Brain microvascular endothelial cell (primary cell): ENCODE results near the gene AUTS2.
"Not testable (repeated sequence)": the region's sequence is repeated elsewhere in the genome, so short reads cannot be mapped to it uniquely, and the experiment has no call there.

Experiments
- DNase-seq: peaks from one replicate; pipeline ENCODE4 v3.0.0-alpha.2; 2020
- H3K27ac ChIP-seq: fragments of 250-450 bp; sonication (Bioruptor Pico); 2 replicates; pipeline ENCODE4 v1.5.1; 2020; ENCODE audit warnings: mild to moderate bottlenecking, moderate library complexity
- H3K27me3 ChIP-seq: fragments of 250-450 bp; sonication (Bioruptor Pico); replicated peaks from 2 replicates; pipeline ENCODE4 v1.5.1; 2020; ENCODE audit warnings: mild to moderate bottlenecking
- H3K36me3 ChIP-seq: fragments of 250-450 bp; sonication (Bioruptor Pico); replicated peaks from 2 replicates; pipeline ENCODE4 v1.5.1; 2020; ENCODE audit warnings: mild to moderate bottlenecking
- H3K4me3 ChIP-seq: 2 replicates; pipeline ENCODE4 v1.5.1; 2011; ENCODE audit warnings: low read depth, mild to moderate bottlenecking, control low read depth, low read length, moderate library complexity
- in situ Hi-C: cut with HindIII; loops from 2 replicates; pipeline ENCODE4 v1.10.0; 2017; ENCODE audit warnings: low sequenced_read_pairs, low pct_ligation_motif_present
- TF ChIP-seq, protein P1 (sequence below): IDR thresholded peaks from 2 replicates; pipeline ENCODE4 v1.5.1; 2011; ENCODE audit warnings: low read depth, mild to moderate bottlenecking, moderate library complexity, low read length, control low read depth, inconsistent platforms; ENCODE audit errors: missing control alignments

AUTS2 gene

DNA sequence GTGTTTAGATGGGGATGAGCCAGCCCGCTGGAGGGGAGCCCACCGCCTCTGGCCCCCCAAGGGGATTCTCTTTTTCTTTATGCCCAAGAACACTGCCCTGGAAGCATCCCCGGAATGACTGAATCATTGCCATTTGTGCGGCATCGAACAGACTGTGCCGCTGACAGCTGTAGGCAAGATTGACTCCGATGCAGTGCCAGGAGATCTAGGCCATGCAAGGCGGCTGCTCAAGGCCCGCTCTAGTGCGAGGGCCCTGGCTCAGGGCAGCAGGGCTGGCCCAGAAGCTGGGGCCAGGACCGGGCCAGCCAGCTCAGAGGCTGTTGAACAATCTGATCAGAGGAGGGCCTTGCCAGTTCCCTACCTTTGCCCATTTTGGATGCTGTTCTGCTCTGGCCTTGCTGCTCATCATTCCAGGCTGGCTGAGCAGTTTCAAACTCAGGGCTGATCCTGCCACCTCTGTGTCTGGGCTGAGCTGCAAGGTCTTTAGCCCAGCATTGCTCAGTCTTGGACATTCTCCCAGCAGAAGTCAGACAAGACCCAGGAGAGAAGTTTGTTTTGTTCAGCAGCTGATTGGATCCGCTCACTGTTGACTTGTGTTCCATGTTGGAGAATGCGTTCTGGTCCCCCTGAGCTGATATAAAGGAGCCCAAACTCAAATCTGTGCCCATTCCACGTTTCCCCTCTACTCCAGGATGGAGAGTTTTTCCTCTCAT lies 1048.4 kb downstream of the AUTS2 start:
- Histone ChIP-seq H3K27ac (no peak overlapping the region), H3K27me3 (no peaks in the 10 kb centered on the region), H3K4me3 (no peak overlapping the region), H3K36me3 (no peaks in the 10 kb centered on the region)
- DNase-seq: no peak
- in situ Hi-C loops: no loop called here
- TF ChIP-seq, protein P1, sequence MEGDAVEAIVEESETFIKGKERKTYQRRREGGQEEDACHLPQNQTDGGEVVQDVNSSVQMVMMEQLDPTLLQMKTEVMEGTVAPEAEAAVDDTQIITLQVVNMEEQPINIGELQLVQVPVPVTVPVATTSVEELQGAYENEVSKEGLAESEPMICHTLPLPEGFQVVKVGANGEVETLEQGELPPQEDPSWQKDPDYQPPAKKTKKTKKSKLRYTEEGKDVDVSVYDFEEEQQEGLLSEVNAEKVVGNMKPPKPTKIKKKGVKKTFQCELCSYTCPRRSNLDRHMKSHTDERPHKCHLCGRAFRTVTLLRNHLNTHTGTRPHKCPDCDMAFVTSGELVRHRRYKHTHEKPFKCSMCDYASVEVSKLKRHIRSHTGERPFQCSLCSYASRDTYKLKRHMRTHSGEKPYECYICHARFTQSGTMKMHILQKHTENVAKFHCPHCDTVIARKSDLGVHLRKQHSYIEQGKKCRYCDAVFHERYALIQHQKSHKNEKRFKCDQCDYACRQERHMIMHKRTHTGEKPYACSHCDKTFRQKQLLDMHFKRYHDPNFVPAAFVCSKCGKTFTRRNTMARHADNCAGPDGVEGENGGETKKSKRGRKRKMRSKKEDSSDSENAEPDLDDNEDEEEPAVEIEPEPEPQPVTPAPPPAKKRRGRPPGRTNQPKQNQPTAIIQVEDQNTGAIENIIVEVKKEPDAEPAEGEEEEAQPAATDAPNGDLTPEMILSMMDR: no peak

DNA sequence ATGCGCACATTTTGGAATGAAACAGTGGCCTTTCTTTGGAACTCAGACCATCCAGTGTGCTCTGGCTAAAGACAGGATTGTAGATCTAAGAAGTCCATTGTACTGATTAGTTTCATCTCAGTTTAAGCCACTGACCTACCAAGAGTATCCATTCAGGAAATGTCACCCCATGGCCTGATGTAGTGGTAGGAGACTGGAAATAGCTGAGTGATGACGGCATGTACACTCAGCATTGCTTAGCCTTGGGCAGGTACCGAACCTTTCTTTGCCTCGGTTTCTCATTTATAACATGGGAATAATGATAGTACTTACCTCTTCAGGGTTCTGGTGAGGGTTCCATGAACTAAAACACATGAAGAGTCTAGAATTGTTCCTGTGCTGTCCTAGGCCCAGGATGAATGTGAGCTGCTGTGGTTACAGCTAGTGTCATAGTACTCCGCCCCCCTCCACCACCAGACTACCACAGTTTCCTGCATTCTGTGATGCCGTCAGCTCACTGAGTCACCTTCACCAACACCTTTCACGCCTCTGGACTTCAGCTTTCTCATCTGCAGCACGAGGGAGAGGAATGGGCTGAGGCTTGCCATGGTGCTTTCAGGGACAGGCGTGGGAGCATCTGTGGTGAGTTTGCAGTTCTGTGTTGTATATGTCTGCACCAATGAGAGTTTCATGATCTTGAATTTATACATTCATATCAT lies 1049.7 kb downstream of the AUTS2 start:
- H3K27me3 ChIP-seq: no peaks in the 10 kb centered on the region
- no peak overlapping the region for H3K4me3 ChIP-seq
- TF ChIP-seq, protein P1: no peak
- in situ Hi-C loops: no loop called here
- peak; percentile 57 for DNase-seq
- H3K36me3 ChIP-seq: no peaks in the 10 kb centered on the region
- H3K27ac ChIP-seq: no peak overlapping the region

DNA sequence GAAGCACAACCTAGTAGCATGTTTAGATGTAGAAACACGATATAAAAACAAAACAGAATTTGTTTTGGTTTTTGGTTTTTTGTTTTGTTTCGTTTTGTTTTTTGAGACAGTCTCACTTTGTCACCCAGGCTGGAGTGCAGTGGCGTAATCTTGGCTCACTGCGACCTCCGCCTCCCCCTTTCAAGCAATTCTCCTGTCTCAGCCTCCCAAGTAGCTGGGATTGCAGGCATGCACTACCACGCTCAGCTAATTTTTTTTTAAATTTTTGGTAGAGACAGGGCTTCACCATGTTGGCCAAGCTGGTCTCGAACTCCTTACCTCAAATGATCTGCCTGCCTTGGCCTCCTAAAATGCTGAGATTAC lies 1050.2 kb downstream of the AUTS2 start:
- in situ Hi-C loops, H3K27ac ChIP-seq, H3K27me3 ChIP-seq, H3K36me3 ChIP-seq, DNase-seq, H3K4me3 ChIP-seq: not testable (repeated sequence)

DNA sequence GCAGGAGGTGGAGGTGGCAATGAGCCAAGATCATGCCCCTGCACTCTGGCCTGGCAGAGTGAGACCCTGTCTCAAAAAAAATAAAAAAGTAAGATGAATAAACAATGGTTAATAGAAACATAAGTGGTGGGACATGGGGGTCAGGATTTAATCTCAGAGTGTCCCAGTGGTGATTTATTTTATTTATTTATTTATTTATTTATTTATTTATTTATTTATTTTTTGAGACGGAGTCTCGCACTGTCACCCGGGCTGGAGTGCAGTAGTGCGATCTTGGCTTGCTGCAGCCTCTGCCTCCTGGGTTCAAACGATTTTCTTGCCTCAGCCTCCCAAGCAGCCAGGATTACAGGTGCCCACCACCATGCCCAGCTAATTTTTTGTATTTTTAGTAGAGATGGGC lies 1051.0 kb downstream of the AUTS2 start:
- Histone ChIP-seq H3K4me3 (no peak overlapping the region), H3K36me3 (no peaks in the 10 kb centered on the region), H3K27ac (no peak overlapping the region), H3K27me3 (no peaks in the 10 kb centered on the region)
- DNase-seq: no peak
- in situ Hi-C loops: no loop called here
- TF ChIP-seq, protein P1: no peak

DNA sequence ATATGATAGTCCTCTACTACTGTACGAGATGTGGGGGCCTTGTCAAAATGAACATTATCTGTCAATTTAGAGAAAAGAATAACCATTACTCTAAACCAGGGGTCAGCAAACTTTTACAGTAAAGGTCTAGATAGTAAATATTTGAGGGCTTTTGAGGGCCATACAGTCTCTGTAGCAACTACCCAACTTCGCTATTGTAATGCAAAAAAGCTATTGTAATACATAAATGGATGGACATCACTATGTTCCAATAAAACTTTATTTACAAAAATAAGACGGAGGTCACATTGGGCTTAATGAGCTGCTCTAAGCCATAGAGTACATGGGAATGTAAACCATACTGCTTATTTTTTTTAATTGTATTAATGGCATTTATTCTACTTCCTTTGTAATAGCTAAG lies 1055.9 kb downstream of the AUTS2 start:
- H3K4me3 ChIP-seq: no peak overlapping the region
- no peaks in the 10 kb centered on the region for H3K27me3 ChIP-seq
- H3K36me3 ChIP-seq: no peaks in the 10 kb centered on the region
- in situ Hi-C loops: no loop called here
- H3K27ac ChIP-seq: no peak overlapping the region
- DNase-seq: no peak
- TF ChIP-seq, protein P1: no peak

DNA sequence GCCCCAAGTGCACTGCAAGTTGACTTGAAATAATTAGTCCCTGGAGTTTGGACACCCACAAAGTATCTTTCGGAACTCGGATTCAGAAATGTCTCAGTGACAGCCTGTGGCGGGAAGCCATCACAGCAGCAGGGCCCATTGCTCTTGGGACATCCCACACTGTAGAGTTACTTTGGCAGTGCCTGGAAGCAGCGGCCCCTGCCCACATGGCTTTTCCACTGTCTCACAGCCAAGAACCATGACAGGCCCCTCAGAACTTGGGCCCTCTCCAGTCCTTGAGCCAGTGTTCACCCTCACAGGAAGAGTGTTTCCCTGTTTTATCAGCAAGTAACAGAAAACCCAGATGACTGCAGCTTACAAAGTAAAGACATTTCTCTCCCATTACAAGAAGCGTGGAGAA lies 1056.7 kb downstream of the AUTS2 start:
- H3K4me3 ChIP-seq: no peak overlapping the region
- H3K27me3 ChIP-seq: no peaks in the 10 kb centered on the region
- no peak overlapping the region for H3K27ac ChIP-seq
- H3K36me3 ChIP-seq: no peaks in the 10 kb centered on the region
- no peak for DNase-seq
- in situ Hi-C loops: no loop called here
- TF ChIP-seq, protein P1: no peak
